OCI-LY3 (cell line): ENCODE results near the gene ELMO1.
A peak's percentile ranks its signal among the peaks of the same experiment; 100 is the strongest.

Experiments used
- H2AFZ ChIP-seq: fragments of 200-600, 300-600 bp; shearing (Covaris generic); 2 replicates; pipeline ENCODE4 v1.6.0; 2014; ENCODE audit warnings: antibody characterized with exemption, low read depth, low read length
- H3K27ac ChIP-seq: fragments of 200-600, 300-600 bp; sonication (generic); 2 replicates; pipeline ENCODE4 v1.5.1; 2014; ENCODE audit warnings: mild to moderate bottlenecking, low read length, moderate library complexity, mixed read lengths
- H3K27me3 ChIP-seq: fragments of 200-600, 300-600 bp; sonication (generic); 2 replicates; pipeline ENCODE4 v1.6.1; 2014; ENCODE audit warnings: low read depth, low read length, mixed read lengths
- H3K36me3 ChIP-seq: fragments of 200-600, 300-600 bp; sonication (generic); replicated peaks from 2 replicates; pipeline ENCODE3; 2014; ENCODE audit warnings: low read depth, low read length, mixed read lengths
- H3K4me1 ChIP-seq: fragments of 300-600, 200-600 bp; sonication (generic); 2 replicates; pipeline ENCODE4 v1.6.1; 2014; ENCODE audit warnings: low read length, mixed read lengths
- H3K4me2 ChIP-seq: fragments of 200-600, 300-600 bp; sonication (generic); 2 replicates; pipeline ENCODE4 v1.6.1; 2014; ENCODE audit warnings: low read length, mixed read lengths
- H3K4me3 ChIP-seq: fragments of 300-600, 200-600 bp; sonication (generic); 2 replicates; pipeline ENCODE4 v1.5.1; 2014; ENCODE audit warnings: antibody characterized with exemption, mild to moderate bottlenecking, low read length, moderate library complexity
- H3K79me2 ChIP-seq: fragments of 300-600, 200-600 bp; shearing (Covaris generic); 2 replicates; pipeline ENCODE4 v1.6.1; 2014; ENCODE audit warnings: mild to moderate bottlenecking, low read length, mixed read lengths
- H3K9ac ChIP-seq: fragments of 300-600, 200-600 bp; shearing (Covaris generic); 2 replicates; pipeline ENCODE4 v1.6.0; 2014; ENCODE audit warnings: mild to moderate bottlenecking, low read length, moderate library complexity
- H3K9me3 ChIP-seq: fragments of 200-600, 300-600 bp; shearing (Covaris generic); 2 replicates; pipeline ENCODE4 v1.6.1; 2014; ENCODE audit warnings: low read length, mixed read lengths; ENCODE audit not compliant: insufficient read depth
- H4K20me1 ChIP-seq: fragments of 200-600, 300-600 bp; sonication (generic); 2 replicates; pipeline ENCODE4 v1.6.1; 2016; ENCODE audit warnings: low read length, mixed read lengths; ENCODE audit not compliant: insufficient read depth
- EZH2phosphoT487 ChIP-seq: fragments of 200-600 bp; shearing (Covaris generic); IDR thresholded peaks from 2 replicates; pipeline ENCODE4 v1.6.1; 2018; ENCODE audit warnings: antibody characterized with exemption, mixed run types, low read depth
- TF ChIP-seq, protein P1 (sequence below): fragments of 200-600, 300-600 bp; sonication (generic); IDR thresholded peaks from 2 replicates; pipeline ENCODE4 v1.5.1; 2014; ENCODE audit warnings: antibody characterized with exemption, low read length, low read depth

The ELMO1 gene

GRCh38 chr7:37450035-37450434 lies 1.4 kb upstream of the ELMO1 start:
- Histone ChIP-seq H3K9ac (peak overlapping the region; percentile 92; the same call in 1 of the 2 replicates), H2AFZ (no peak overlapping the region), H3K9me3 (no peaks in the 10 kb centered on the region), H3K27me3 (peaks cover 13% of the 10 kb centered on the region; the same call in 1 of the 2 replicates), H3K27ac (no peak overlapping the region), H3K36me3 (no peaks in the 10 kb centered on the region), H3K79me2 (peaks cover 6% of the 10 kb centered on the region; the same call in 1 of the 2 replicates), H3K4me1 (peaks cover 10% of the 10 kb centered on the region), H3K4me3 (peak overlapping the region; percentile 94), H3K4me2 (peak overlapping the region; percentile 77), H4K20me1 (no peaks in the 10 kb centered on the region)
- TF ChIP-seq EZH2phosphoT487, result no peak
- TF ChIP-seq, protein P1, sequence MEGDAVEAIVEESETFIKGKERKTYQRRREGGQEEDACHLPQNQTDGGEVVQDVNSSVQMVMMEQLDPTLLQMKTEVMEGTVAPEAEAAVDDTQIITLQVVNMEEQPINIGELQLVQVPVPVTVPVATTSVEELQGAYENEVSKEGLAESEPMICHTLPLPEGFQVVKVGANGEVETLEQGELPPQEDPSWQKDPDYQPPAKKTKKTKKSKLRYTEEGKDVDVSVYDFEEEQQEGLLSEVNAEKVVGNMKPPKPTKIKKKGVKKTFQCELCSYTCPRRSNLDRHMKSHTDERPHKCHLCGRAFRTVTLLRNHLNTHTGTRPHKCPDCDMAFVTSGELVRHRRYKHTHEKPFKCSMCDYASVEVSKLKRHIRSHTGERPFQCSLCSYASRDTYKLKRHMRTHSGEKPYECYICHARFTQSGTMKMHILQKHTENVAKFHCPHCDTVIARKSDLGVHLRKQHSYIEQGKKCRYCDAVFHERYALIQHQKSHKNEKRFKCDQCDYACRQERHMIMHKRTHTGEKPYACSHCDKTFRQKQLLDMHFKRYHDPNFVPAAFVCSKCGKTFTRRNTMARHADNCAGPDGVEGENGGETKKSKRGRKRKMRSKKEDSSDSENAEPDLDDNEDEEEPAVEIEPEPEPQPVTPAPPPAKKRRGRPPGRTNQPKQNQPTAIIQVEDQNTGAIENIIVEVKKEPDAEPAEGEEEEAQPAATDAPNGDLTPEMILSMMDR, result no peak

GRCh38 chr7:37449621-37450020 lies 957 bp upstream of the ELMO1 start:
- Histone ChIP-seq H3K4me1 (peaks cover 10% of the 10 kb centered on the region), H3K27me3 (peaks cover 13% of the 10 kb centered on the region; the same call in 1 of the 2 replicates), H2AFZ (no peak overlapping the region; the same call in 1 of the 2 replicates), H3K27ac (peak overlapping the region; percentile 77), H3K9ac (peak overlapping the region; percentile 92), H3K4me3 (peak overlapping the region; percentile 94), H4K20me1 (no peaks in the 10 kb centered on the region), H3K4me2 (peak overlapping the region; percentile 77), H3K36me3 (no peaks in the 10 kb centered on the region), H3K79me2 (peaks cover 6% of the 10 kb centered on the region; the same call in 1 of the 2 replicates), H3K9me3 (no peaks in the 10 kb centered on the region)
- no peak for TF ChIP-seq EZH2phosphoT487
- TF ChIP-seq, protein P1, result no peak

GRCh38 chr7:37448011-37448635 lies 541 bp downstream of the ELMO1 start:
- Histone ChIP-seq H3K4me1 (peaks cover 10% of the 10 kb centered on the region), H3K36me3 (no peaks in the 10 kb centered on the region), H3K79me2 (peaks cover 6% of the 10 kb centered on the region; the same call in 1 of the 2 replicates), H4K20me1 (no peaks in the 10 kb centered on the region), H3K4me2 (peak overlapping the region; percentile 77), H3K9me3 (no peaks in the 10 kb centered on the region), H3K27me3 (peaks cover 13% of the 10 kb centered on the region; the same call in 1 of the 2 replicates), H3K4me3 (peak overlapping the region; percentile 94), H3K9ac (peak overlapping the region; percentile 92), H2AFZ (peak overlapping the region; percentile 62), H3K27ac (peak overlapping the region; percentile 77)
- TF ChIP-seq, protein P1, result no peak
- TF ChIP-seq EZH2phosphoT487, result no peak

GRCh38 chr7:37446371-37446770 lies 2.3 kb downstream of the ELMO1 start:
- no peak overlapping the region for H3K27ac ChIP-seq
- peaks cover 10% of the 10 kb centered on the region for H3K4me1 ChIP-seq
- TF ChIP-seq, protein P1, result no peak
- no peak for TF ChIP-seq EZH2phosphoT487
- no peaks in the 10 kb centered on the region for H3K9me3 ChIP-seq
- H3K27me3 ChIP-seq, result peaks cover 13% of the 10 kb centered on the region; the same call in 1 of the 2 replicates
- H2AFZ ChIP-seq, result no peak overlapping the region
- no peak overlapping the region for H3K4me2 ChIP-seq
- H3K79me2 ChIP-seq, result peaks cover 6% of the 10 kb centered on the region; the same call in 1 of the 2 replicates
- H4K20me1 ChIP-seq, result 0 out of 2 replicates have a peak, but pooled peaks cover 3% of the 10 kb centered on the region
- H3K9ac ChIP-seq, result no peak overlapping the region
- H3K4me3 ChIP-seq, result no peak overlapping the region
- no peaks in the 10 kb centered on the region for H3K36me3 ChIP-seq
